Stimulated activated CD4-positive, alpha-beta T cell treated with anti-CD3 and anti-CD28 coated beads, Interleukin-15, amount 100 ng/mL, for 24 hours (primary cell): Measurements from ENCODE around the gene SLC30A1.
"Not testable (repeated sequence)": the region's sequence is repeated elsewhere in the genome, so short reads cannot be mapped to it uniquely, and the experiment has no call there.

Experiments used
- DNase-seq: peaks from one replicate; pipeline ENCODE4 v3.0.0-alpha.2; 2020

The SLC30A1 gene

DNA sequence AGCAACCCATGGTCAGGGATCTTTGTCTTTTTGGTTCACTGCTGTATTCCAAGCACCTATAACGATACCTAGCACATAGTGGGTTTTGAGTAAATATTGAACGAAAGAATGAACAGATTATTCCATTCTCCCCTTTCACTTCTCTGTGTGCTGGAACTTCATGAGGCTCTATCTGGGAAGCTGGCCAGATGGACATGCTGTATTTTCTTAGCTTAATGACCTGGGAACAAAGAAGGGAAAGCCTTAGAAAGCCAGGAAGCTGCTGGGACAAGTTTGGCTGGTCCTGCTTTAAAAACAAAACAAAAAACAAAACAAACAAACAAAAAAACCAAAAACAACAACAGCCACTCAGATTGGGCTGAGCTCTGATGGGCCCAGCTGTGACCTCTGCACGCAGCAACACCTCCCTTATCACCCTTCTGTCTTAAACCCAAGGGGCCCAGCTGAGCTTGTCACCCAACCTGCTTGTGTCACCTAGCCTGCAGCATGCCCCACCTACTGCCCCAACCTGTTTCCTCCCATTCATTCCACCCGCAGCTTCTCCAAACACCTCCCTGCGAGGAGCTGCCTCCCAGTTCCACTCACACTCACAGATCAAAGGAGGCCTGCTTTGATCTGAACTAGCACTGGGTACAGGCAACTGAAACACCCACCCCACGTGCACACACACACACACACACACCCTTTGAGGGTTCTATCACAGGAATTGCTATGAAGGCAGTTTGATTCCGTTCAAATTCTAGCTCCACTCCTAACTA lies 37.1 kb downstream of the SLC30A1 start:
- DNase-seq: no peak

DNA sequence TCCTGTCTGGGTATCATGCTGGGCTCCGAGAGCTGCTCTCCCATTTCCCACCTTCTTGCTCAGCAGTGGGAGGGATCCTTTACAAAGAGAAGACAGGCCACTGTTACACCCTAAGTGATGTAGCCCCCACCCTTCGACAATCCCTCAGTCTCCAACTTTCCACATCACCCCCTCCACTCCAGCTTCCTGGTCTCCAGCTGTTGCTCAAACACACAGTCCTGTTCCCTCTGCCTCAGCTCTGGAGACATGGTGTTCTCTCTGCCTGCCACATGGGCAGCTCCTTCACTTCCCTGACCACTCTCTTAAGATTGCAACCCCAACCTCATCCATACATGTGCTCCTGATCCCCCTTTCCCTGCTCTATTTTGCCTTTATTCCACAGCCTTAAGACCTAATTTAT lies 37.7 kb downstream of the SLC30A1 start:
- DNase-seq: no peak

DNA sequence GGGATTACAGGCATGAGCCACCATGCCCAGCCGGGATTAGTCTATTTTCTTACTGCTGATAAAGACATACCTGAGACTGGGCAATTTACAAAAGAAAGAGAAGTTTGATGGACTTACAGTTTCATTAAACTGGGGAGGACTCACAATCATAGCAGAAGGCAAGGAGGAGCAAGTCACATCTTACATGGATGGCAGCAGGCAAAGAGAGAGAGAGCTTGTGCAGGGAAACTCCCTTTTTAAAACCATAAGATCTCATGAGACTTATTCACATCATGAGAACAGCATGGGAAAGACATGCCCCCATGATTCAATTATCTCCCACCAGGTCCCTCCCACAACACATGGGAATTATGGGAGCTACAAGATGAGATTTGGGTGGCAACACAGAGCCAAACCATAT lies 38.1 kb downstream of the SLC30A1 start:
- DNase-seq: not testable (repeated sequence)

DNA sequence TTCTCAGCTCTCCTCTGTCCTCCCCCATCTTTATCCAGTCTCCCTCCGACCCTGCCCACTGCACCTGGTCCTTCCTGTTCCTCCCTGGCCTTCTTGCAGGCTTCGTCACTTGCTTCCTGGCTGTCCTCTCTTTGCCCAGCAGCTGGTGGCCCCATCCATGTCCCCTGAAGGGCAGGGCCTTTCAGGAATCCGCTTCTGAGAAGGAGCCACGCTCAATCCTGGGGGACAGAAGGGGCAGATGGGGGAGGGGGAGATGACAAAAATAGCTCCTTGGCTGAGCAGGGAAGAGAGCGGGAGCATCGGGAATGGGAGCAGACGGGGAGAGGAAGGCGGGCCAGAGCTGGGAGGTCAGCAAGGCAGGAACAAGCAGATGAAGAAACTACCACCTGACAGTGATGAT lies 40.7 kb downstream of the SLC30A1 start:
- no peak for DNase-seq

DNA sequence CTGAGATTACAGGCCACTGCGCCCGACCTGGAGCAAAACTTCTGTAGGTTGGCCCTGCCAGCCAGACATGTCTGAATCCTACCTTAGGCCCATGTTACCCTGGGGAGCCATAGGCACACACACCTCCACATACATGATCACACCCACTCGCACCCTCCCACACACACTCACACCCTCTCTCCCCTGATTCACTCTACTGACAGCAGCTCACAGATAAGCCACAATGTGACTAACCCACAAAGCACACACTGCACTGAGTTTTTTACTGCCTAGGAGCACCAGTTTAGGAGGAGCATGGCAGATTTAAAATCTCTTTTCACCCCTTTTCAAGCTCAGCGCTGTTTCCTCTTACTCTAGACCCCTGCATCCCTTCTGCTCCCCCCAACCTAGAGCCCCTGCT lies 41.7 kb downstream of the SLC30A1 start:
- no peak for DNase-seq

DNA sequence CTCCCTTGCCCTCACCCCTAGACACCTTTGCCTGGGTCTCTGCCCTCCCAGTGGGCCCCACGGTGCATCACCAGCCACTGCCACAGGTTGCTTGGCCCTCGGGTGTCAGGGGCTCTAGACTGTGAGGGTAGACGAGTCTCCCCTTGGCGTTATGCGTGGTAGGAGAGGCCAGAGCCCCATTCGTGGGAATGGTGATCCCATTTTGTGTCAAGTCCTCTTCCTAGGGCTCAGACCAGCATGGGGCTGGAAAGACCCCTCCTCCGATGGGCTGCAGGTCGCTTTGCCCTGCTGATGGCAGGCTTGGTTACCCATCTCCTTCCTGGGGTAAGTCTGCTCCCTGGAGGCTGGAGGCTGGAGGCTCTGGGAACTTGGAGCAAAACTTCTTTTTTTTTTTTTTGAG lies 42.4 kb downstream of the SLC30A1 start:
- DNase-seq: no peak

DNA sequence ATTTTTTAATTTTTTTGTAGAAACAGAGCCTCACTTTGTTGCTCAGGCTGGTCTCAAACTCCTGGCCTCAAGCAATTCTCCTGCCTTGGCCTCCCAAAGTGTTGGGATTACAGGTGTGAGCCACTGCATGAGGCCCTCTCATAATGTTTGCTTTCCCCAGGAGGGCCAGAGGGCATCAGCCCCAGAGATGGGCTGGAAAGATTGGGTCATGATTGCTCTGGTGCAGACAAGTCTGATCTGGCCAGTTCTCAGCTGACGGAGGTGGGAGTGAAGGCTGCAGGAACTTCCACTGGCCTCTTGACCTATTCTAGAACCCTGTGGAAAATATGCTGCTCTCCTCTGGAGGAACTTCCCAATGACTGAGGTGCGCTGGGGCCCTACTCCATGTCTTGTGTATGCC lies 43.6 kb downstream of the SLC30A1 start:
- DNase-seq: no peak

DNA sequence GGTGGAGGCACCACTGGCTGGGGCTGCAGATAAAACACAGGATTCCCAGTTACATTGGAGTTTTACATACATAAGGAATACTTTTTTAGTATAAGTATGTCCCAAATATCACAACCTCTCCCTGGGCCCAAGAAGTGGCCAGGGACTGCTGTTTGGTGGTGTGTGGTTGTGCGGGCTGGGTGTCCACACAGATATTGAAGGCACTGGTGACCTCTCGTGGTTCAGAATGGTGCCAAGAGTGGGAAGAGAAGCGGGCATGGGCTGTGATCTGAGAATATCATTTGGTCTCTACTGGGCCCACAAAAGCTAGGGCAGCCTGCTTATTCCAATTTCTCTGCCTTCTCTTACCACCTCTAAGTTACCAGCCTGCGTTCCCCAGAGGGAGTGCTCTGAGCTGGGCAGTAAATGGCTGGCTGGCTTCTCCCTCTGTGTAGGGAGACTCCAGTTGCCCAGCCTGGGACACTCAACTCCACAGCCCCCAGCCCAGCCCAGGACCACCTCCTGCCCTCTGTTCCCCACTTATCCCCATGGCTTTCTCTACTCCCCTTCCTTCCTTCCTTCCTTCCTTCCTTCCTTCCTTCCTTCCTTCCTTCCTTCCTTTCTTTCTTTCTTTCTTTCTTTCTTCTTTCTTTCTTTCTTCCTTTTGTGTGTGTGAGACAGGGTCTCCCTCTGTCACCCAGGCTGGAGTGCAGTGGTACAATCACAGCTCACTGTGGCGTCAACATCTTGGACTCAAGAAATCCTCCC lies 44.2 kb downstream of the SLC30A1 start:
- no peak for DNase-seq

DNA sequence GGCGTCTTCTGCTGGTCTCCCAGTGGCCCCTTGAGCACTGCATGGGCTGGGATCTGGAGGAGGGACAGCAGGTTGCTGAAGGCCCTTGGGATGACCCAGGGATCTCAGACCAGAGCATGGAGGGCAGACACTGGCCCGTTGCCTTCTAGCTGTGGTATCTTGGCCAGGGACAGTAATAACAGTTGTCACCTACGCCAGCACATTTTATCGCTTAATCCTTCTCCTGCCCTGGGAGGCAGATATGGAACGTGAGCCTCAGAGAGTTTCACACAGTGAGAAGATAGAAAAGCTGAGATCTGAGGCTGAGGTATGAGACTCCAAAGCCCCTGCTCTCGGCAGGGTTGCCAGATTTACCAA lies 46.9 kb downstream of the SLC30A1 start:
- DNase-seq: no peak

DNA sequence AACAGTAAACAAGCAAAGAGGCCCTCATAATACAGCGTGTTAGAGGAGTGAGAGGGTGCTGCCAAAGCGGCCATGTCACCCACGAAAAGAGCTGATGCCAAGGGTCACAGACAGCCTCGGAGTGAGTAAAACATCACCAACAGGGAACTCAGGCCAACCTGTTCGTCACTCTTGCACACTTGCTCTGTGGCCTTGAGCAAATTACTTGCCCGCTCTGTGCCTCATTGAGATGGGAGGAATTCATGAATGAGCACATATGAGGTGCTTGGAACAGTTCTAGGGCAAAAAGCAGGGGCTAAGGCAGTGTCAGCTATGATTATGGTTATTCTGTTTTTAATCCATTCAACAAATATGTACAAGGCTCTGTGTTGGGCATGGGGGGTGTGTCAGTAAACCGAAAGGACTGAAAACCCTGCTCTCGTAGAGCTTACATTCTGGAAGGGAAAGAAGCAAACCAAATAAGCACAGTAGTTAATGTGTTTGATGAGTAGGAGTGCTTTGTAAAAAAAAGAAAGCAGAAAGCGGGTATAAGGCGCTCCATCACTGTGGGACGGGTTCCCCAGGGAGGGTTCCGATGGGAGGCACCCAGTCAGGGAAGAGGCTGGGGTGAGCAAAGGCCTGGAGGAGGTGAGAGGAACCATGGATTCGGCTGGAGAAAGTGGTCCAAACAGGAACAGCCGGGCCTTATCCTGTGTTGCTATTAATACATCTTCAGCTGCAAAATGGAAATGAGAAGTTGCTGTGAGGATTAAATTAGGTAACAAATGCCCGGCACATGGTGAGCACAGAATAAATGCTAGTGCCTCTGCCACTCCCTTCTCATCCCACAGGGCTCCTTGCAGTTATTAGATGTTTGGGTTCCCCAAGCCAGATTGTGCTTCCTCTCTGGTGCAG lies 47.5 kb downstream of the SLC30A1 start:
- DNase-seq: no peak

DNA sequence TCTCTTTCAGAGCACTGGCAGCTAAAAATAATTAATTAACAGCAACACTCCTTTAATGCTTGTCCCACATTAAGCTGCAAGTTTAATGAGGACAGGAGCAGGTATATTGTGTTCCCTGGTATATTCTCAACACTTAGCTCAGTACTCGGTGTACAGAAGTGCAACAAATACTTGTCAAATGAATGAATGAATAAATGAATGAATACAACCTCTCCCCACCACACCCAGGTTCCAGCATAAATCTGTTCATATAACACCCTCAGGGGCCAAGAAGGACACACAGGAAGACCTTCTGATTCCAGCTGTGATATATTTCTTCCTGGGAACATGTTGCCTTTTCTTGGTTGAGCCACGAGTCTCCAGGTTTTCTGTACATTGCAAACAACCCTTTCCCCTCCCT lies 48.9 kb downstream of the SLC30A1 start:
- no peak for DNase-seq

DNA sequence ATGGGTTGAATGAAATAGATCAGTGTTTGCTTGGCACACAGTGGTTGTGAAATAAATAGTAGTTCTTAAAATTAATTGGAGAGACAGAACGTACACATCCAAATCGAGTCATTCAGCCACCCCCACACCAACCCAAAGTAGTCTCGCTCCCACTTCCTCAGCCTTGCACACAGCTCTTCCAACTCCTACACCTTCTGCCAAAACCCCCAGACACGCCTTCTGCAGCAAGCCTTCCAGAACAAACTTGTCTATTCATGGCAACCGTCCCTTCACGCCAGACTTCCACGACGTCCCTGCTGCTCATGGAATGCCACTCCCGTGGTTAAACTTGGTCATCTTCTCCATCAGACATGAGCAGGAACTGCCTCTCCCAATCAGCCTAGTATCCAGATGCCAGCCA lies 49.5 kb downstream of the SLC30A1 start:
- DNase-seq: no peak

DNA sequence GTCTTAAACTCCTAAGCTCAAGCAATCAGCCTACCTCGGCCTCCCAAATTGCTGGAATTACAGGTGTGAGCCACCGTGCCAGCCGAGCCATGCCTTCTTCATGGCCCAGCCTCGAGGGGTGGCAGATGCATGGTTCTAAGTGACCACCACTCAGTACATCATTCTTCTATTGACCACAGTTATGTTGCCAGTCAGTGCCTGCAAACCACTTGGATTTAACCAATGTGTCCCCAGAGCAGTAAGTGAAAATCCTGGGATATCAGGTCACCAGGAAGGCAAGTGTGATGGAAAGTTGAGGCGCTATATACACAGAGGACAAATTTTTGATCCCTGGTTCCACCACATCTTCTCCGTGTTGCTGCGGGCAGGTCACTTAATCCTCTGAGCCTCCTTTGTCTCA lies 50.0 kb downstream of the SLC30A1 start:
- no peak for DNase-seq

DNA sequence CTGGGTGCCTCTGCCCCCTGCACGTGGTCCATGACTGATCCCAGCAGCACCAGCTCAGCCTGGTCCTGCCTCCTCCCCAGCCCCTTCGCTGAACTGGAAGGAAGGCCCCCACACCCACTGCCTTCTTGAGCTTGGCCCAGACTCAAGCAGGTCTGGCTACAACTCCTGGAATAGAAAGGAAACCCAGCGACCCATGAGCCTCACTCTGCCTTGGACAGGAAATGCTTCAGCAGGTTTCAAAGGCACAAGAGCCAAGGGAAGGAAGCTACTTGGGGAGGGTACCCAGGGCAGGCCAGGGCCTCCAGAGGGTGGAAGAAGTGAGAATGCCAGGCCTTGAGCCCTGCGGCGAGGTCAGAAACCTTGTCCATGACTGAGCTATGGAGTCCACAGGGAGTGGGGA lies 51.1 kb downstream of the SLC30A1 start:
- DNase-seq: no peak

DNA sequence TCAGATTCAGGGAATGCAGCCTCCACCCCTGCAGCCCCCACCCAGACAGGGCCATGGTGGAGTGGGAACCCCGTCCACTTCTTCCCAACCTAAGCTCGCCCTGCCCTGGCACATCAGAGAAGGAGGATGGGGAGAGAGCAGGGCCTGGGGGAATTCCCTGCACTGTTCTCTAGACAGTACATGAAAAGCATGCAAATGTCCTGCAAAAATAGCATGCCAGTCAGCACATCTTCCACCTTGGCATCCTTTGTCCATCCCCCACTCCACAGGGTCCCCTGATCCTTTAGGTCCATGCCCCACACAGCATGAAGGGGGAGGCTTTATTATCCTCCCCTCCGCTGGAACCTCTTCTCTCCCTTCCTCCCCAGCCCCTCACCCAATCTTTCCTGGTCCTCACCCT lies 52.0 kb downstream of the SLC30A1 start:
- peak; percentile 19 for DNase-seq

DNA sequence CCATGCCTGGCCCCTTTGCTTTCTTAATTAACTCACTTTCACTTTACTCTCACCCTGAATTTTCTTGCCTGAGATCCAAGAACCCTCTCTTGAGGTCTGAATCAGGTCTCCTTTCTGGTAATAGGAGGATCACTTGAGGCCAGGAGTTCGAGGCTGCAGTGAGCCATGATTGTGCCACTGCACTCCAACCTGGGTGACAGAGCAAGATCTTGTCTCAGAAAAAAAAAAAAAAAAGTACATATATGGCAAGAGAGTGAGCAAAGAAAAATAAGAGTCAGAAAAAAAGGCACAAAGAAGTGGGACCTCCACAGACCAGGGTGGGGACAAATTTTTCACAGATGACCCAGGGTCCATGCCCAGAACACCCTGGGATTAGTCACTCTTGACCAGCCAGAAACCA lies 52.9 kb downstream of the SLC30A1 start:
- no peak for DNase-seq

DNA sequence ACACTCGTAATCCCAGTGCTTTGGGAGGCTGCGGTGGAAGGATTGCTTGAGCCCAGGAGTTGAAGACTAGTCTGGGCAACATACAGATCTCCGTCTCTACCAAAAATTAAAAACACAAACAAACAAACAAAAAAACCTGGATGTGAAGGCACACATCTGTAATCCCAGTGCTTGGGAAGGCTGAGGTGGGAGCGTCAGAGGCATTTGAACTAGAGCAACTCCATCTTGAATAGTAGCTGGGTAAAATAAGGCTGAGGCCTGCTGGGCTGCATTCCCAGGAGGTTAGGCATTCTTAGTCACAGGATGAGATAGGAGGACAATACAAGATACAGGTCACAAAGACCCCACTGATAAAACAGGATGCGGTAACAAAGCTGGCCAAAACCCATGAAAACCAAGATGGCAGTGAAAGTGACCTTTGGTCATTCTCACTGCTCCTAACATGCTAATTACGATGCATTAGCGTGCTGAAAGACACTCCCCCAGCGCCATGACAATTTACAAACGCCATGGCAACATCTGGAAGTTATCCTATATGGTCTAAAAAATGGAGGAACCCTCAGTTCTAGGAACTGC lies 53.8 kb downstream of the SLC30A1 start:
- DNase-seq: no peak

DNA sequence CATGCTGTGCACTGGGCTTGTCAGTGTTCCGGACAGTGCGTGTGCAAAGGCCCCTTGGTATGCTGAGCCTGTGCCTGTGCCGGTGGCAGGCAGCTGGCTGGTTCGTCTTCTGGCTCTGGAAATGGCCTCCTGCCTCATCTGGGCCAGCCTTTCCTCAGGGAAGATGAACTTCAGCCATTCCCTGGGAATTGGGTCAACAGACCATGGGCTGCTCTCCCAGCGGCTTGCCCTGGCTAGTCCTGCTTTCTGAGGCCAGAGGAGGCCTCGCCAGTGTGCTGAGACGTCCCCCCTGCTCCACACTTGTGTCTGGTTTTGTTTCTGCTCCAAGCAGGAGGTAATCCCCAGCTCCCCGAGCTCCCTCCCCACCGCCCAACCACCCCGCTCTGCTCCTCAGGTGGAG lies 54.4 kb downstream of the SLC30A1 start:
- DNase-seq: no peak

DNA sequence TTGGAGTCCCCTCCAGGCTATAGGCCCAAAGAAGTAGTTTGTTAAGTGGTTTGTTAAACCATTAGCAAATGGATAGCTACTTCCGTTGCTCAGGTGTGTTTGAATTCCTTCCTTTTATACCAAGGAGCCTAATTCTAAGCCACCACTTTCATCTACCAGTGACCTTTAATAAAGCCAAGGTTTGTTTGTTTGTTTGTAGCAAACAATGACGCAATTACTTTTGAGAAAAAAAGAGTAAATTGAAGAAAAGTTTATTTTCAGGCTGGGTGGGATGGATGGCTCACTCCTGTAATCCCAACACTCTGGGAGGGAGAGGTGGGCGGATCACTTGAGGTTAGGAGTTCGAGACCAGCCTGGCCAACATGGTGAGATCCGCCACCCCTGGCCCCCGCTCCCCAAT lies 56.2 kb downstream of the SLC30A1 start:
- DNase-seq: no peak
